PC-3 (cell line): ENCODE measurements around the gene UAP1L1. TPM values are rescaled to one million over a fixed set of nuclear protein-coding genes. Genes with fewer than 3 reads are reported as not detected.
"Not testable (repeated sequence)": the region's sequence is repeated elsewhere in the genome, so short reads cannot be mapped to it uniquely, and the experiment has no call there.

ENCODE experiments used
- ATAC-seq: fragments of 200-7000 bp; cut with Tn5 transposase; 2 replicates; pipeline ENCODE4 v1.9.1; 2020; ENCODE audit warnings: mild to moderate bottlenecking, moderate library complexity
- BruUV-seq: library from RNA; stranded (reverse); fragments of 400-500 nt; replicated peaks from 2 replicates; lab custom pipeline; 2021; lab: Mats Ljungman, UMichigan
- CTCF ChIA-PET: fragments of 300-600 bp; sonication (Branson Sonifier 250); formaldehyde crosslinking; loops from one replicate; lab custom pipeline; 2022; ENCODE audit warnings: antibody characterized with exemption; lab: Charles Lee
- POLR2A ChIA-PET: fragments of 300-600 bp; sonication (Branson Sonifier 250); formaldehyde crosslinking; loops from one replicate; lab custom pipeline; 2022; ENCODE audit warnings: antibody characterized with exemption; ENCODE audit not compliant: unreplicated experiment; lab: Charles Lee
- DNase-seq: peaks from one replicate; pipeline ENCODE4 v3.0.0-alpha.2; 2015
- H2AFZ ChIP-seq: fragments of 300-600 bp; sonication (generic); 2 replicates; pipeline ENCODE4 v1.6.0; 2016; ENCODE audit warnings: antibody characterized with exemption, low read length
- H3F3A ChIP-seq: fragments of 300-600 bp; sonication (generic); one replicate; pipeline ENCODE4 v1.6.0; 2017; ENCODE audit warnings: antibody characterized with exemption, low read length, control low read depth, mild to moderate bottlenecking; ENCODE audit not compliant: unreplicated experiment
- H3K27ac ChIP-seq: fragments of 300-600 bp; sonication (generic); 2 replicates; pipeline ENCODE4 v1.5.1; 2016; ENCODE audit warnings: mild to moderate bottlenecking, low read length
- H3K27me3 ChIP-seq: fragments of 300-600 bp; sonication (generic); 2 replicates; pipeline ENCODE4 v1.6.1; 2016; ENCODE audit warnings: low read length, mixed read lengths
- H3K36me3 ChIP-seq: fragments of 300-600 bp; sonication (generic); 2 replicates; pipeline ENCODE4 v1.6.1; 2016; ENCODE audit warnings: low read depth, mixed run types, low read length, mixed read lengths
- H3K4me1 ChIP-seq: fragments of 300-600 bp; sonication (generic); 2 replicates; pipeline ENCODE4 v1.5.1; 2016; ENCODE audit warnings: low read length; ENCODE audit not compliant: insufficient read depth
- H3K4me2 ChIP-seq: fragments of 300-600 bp; sonication (generic); 2 replicates; pipeline ENCODE4 v1.6.0; 2016; ENCODE audit warnings: low read length
- H3K4me3 ChIP-seq: fragments of 300-600 bp; sonication (generic); 2 replicates; pipeline ENCODE4 v1.5.1; 2016; ENCODE audit warnings: mild to moderate bottlenecking, low read length, mixed read lengths
- H3K79me2 ChIP-seq: fragments of 300-600 bp; sonication (generic); 2 replicates; pipeline ENCODE4 v1.6.1; 2017; ENCODE audit warnings: low read length, mixed read lengths
- H3K9ac ChIP-seq: fragments of 300-600 bp; sonication (generic); 2 replicates; pipeline ENCODE4 v1.6.0; 2016; ENCODE audit warnings: mild to moderate bottlenecking, low read length
- H3K9me2 ChIP-seq: fragments of 300-600 bp; sonication (generic); replicated peaks from 2 replicates; pipeline ENCODE4 v1.6.1; 2016; ENCODE audit warnings: mixed run types, low read length, mixed read lengths
- H3K9me3 ChIP-seq: fragments of 300-600 bp; sonication (generic); 2 replicates; pipeline ENCODE4 v1.6.1; 2016; ENCODE audit warnings: low read length, mixed read lengths
- H4K20me1 ChIP-seq: fragments of 300-600 bp; sonication (generic); 2 replicates; pipeline ENCODE4 v1.6.1; 2016; ENCODE audit warnings: low read length, mixed read lengths
- EZH2 ChIP-seq: fragments of 300-600 bp; sonication (generic); IDR thresholded peaks from one replicate; pipeline ENCODE4 v1.6.1; 2017; ENCODE audit warnings: antibody characterized with exemption, mild to moderate bottlenecking, low read length; ENCODE audit not compliant: unreplicated experiment
- EZH2phosphoT487 ChIP-seq: fragments of 300-600 bp; sonication (generic); IDR thresholded peaks from 2 replicates; pipeline ENCODE4 v1.6.1; 2018; ENCODE audit warnings: mild to moderate bottlenecking, antibody characterized with exemption, low read length, borderline replicate concordance
- intact Hi-C: fragments of 100-400 bp; cut with micrococcal nuclease; formaldehyde crosslinking; loops from 2 replicates; pipeline ENCODE4 v1.9.0; 2023
- total RNA-seq: library from RNA; depleted of rRNA; stranded (reverse); fragments of >200 nt; gene quantifications from 2 replicates; pipeline ENCODE4 v1.2.3, GENCODE V29; 2014
- TF ChIP-seq, protein P1 (sequence below): fragments of 300-600 bp; sonication (generic); conservative IDR thresholded peaks from 2 replicates; pipeline ENCODE4 v1.5.1; 2017; ENCODE audit warnings: antibody characterized with exemption, low read depth, mild to moderate bottlenecking, low read length

Gene UAP1L1
- total RNA-seq, 1 experiment from 2014 or later, result 5.0 TPM

GRCh38 chr9:137122796-137123467 lies 45.6 kb downstream of the UAP1L1 start:
- ATAC-seq, H4K20me1 ChIP-seq, intact Hi-C loops, H3K9me2 ChIP-seq, H3K4me1 ChIP-seq, H2AFZ ChIP-seq, CTCF ChIA-PET, H3K27me3 ChIP-seq, POLR2A ChIA-PET, H3K4me2 ChIP-seq, BruUV-seq, H3F3A ChIP-seq, DNase-seq, H3K9ac ChIP-seq, H3K27ac ChIP-seq, H3K4me3 ChIP-seq, H3K9me3 ChIP-seq, H3K36me3 ChIP-seq: not testable (repeated sequence)
- peaks cover 18% of the 10 kb centered on the region for H3K79me2 ChIP-seq

GRCh38 chr9:137123468-137123837 lies 46.1 kb downstream of the UAP1L1 start:
- H3K36me3 ChIP-seq, result no peaks in the 10 kb centered on the region
- no peak overlapping the region for H3K4me3 ChIP-seq
- H3F3A ChIP-seq, result no peaks in the 10 kb centered on the region
- no peak overlapping the region for H3K4me2 ChIP-seq
- DNase-seq (no peak), ATAC-seq (no peak)
- no peak overlapping the region for H3K27ac ChIP-seq
- no peak overlapping the region for H2AFZ ChIP-seq
- H3K4me1 ChIP-seq, result peaks cover 9% of the 10 kb centered on the region; the same call in 1 of the 2 replicates
- intact Hi-C loops, result no loop called here
- H4K20me1 ChIP-seq, result no peaks in the 10 kb centered on the region
- H3K9me3 ChIP-seq, result no peaks in the 10 kb centered on the region
- BruUV-seq, result no TSS peak
- no peaks in the 10 kb centered on the region for H3K9me2 ChIP-seq
- TF ChIP-seq EZH2 (no peak), EZH2phosphoT487 (no peak)
- TF ChIP-seq, protein P1, sequence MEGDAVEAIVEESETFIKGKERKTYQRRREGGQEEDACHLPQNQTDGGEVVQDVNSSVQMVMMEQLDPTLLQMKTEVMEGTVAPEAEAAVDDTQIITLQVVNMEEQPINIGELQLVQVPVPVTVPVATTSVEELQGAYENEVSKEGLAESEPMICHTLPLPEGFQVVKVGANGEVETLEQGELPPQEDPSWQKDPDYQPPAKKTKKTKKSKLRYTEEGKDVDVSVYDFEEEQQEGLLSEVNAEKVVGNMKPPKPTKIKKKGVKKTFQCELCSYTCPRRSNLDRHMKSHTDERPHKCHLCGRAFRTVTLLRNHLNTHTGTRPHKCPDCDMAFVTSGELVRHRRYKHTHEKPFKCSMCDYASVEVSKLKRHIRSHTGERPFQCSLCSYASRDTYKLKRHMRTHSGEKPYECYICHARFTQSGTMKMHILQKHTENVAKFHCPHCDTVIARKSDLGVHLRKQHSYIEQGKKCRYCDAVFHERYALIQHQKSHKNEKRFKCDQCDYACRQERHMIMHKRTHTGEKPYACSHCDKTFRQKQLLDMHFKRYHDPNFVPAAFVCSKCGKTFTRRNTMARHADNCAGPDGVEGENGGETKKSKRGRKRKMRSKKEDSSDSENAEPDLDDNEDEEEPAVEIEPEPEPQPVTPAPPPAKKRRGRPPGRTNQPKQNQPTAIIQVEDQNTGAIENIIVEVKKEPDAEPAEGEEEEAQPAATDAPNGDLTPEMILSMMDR, result no peak
- peaks cover 23% of the 10 kb centered on the region for H3K79me2 ChIP-seq
- POLR2A ChIA-PET, result no interaction called here
- H3K9ac ChIP-seq, result no peak overlapping the region
- no peaks in the 10 kb centered on the region for H3K27me3 ChIP-seq
- CTCF ChIA-PET, result no interaction called here

GRCh38 chr9:137123952-137124462 lies 46.7 kb downstream of the UAP1L1 start:
- H3K4me2 ChIP-seq, H3K36me3 ChIP-seq, H4K20me1 ChIP-seq, H3K9me3 ChIP-seq, H2AFZ ChIP-seq, POLR2A ChIA-PET, CTCF ChIA-PET, H3K4me3 ChIP-seq, ATAC-seq, BruUV-seq, H3K27ac ChIP-seq, H3K9me2 ChIP-seq, H3K27me3 ChIP-seq, H3F3A ChIP-seq, H3K9ac ChIP-seq, intact Hi-C loops: not testable (repeated sequence)
- DNase-seq, result peak; percentile 51
- peaks cover 10% of the 10 kb centered on the region; the same call in 1 of the 2 replicates for H3K4me1 ChIP-seq
- peaks cover 29% of the 10 kb centered on the region for H3K79me2 ChIP-seq
